IMR-90 (cell line): ENCODE data around the gene UCKL1.

ENCODE experiments used
- FOS ChIP-seq: fragments of 150-350 bp; IDR thresholded peaks from 2 replicates; pipeline ENCODE4 v1.6.1; 2016; ENCODE audit warnings: low read depth, low read length
- POLR2A ChIP-seq: IDR thresholded peaks from 2 replicates; pipeline ENCODE4 v1.6.1; 2012; ENCODE audit warnings: mild to moderate bottlenecking, low read depth, low read length
- RAD21 ChIP-seq: IDR thresholded peaks from 2 replicates; pipeline ENCODE4 v1.6.1; 2012; ENCODE audit warnings: low read length, improper control_type of control experiment
- RFX5 ChIP-seq: IDR thresholded peaks from 2 replicates; pipeline ENCODE4 v1.8.0; 2012; ENCODE audit warnings: low read depth, mild to moderate bottlenecking, low read length, moderate library complexity
- SMC3 ChIP-seq: fragments of 150-350 bp; IDR thresholded peaks from 2 replicates; pipeline ENCODE4 v1.6.1; 2016; ENCODE audit warnings: low read depth, mild to moderate bottlenecking, antibody characterized with exemption, low read length, moderate library complexity
- USF2 ChIP-seq: fragments of 150-350 bp; IDR thresholded peaks from 2 replicates; pipeline ENCODE4 v1.6.1; 2017; ENCODE audit warnings: mild to moderate bottlenecking, antibody characterized with exemption, low read length, low read depth
- TF ChIP-seq, protein P1 (sequence below): conservative IDR thresholded peaks from 2 replicates; pipeline ENCODE4 v1.5.1; 2012; ENCODE audit warnings: mild to moderate bottlenecking, low read depth, low read length, improper control_type of control experiment

- TF ChIP-seq, protein P1, sequence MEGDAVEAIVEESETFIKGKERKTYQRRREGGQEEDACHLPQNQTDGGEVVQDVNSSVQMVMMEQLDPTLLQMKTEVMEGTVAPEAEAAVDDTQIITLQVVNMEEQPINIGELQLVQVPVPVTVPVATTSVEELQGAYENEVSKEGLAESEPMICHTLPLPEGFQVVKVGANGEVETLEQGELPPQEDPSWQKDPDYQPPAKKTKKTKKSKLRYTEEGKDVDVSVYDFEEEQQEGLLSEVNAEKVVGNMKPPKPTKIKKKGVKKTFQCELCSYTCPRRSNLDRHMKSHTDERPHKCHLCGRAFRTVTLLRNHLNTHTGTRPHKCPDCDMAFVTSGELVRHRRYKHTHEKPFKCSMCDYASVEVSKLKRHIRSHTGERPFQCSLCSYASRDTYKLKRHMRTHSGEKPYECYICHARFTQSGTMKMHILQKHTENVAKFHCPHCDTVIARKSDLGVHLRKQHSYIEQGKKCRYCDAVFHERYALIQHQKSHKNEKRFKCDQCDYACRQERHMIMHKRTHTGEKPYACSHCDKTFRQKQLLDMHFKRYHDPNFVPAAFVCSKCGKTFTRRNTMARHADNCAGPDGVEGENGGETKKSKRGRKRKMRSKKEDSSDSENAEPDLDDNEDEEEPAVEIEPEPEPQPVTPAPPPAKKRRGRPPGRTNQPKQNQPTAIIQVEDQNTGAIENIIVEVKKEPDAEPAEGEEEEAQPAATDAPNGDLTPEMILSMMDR, result no peak
- TF ChIP-seq USF2, result no peak
- TF ChIP-seq FOS, result no peak
- TF ChIP-seq POLR2A, result no peak
- TF ChIP-seq RFX5, result no peak
- no peak for TF ChIP-seq RAD21
- TF ChIP-seq SMC3, result no peak
These were observed 22.6 kb downstream of the UCKL1 start for GRCh38 chr20:63933646-63934045.
